GM23248 (cell line): ENCODE data around the gene LRRC2. TPM values are rescaled to one million over a fixed set of nuclear protein-coding genes. Genes with fewer than 3 reads are reported as not detected.

Experiments
- DNase-seq: peaks from one replicate; pipeline ENCODE4 v3.0.0-alpha.2; 2015
- H2AFZ ChIP-seq: fragments of 200-600 bp; sonication (generic); 2 replicates; pipeline ENCODE4 v1.6.1; 2016; ENCODE audit warnings: antibody characterized with exemption
- H3F3A ChIP-seq: fragments of 200-600 bp; sonication (generic); 2 replicates; pipeline ENCODE4 v1.6.1; 2016; ENCODE audit warnings: mild to moderate bottlenecking, antibody characterized with exemption, mixed run types; ENCODE audit not compliant: insufficient read depth
- H3K27ac ChIP-seq: fragments of 200-600 bp; sonication (generic); 2 replicates; pipeline ENCODE4 v1.5.1; 2016; ENCODE audit warnings: mild to moderate bottlenecking
- H3K27me3 ChIP-seq: fragments of 200-600 bp; sonication (generic); replicated peaks from 2 replicates; pipeline ENCODE4 v1.6.1; 2016; ENCODE audit warnings: mild to moderate bottlenecking; ENCODE audit not compliant: insufficient read depth
- H3K36me3 ChIP-seq: fragments of 200-600 bp; sonication (generic); 2 replicates; pipeline ENCODE4 v1.6.1; 2016; ENCODE audit warnings: low read depth, mild to moderate bottlenecking
- H3K4me1 ChIP-seq: fragments of 200-600 bp; sonication (generic); 2 replicates; pipeline ENCODE4 v1.6.1; 2016; ENCODE audit warnings: mild to moderate bottlenecking; ENCODE audit not compliant: insufficient read depth
- H3K4me2 ChIP-seq: fragments of 200-600 bp; sonication (generic); one replicate; pipeline ENCODE4 v1.6.1; 2016; ENCODE audit warnings: mild to moderate bottlenecking; ENCODE audit not compliant: unreplicated experiment
- H3K4me3 ChIP-seq: fragments of 200-600 bp; sonication (generic); 2 replicates; pipeline ENCODE4 v1.5.1; 2016; ENCODE audit warnings: mild to moderate bottlenecking
- H3K79me2 ChIP-seq: fragments of 200-600 bp; sonication (generic); 2 replicates; pipeline ENCODE4 v1.6.1; 2016; ENCODE audit warnings: mild to moderate bottlenecking; ENCODE audit not compliant: insufficient read depth
- H3K9ac ChIP-seq: fragments of 200-600 bp; sonication (generic); 2 replicates; pipeline ENCODE4 v1.6.1; 2016; ENCODE audit warnings: mild to moderate bottlenecking
- H3K9me2 ChIP-seq: fragments of 200-600 bp; sonication (generic); 2 replicates; pipeline ENCODE4 v1.6.1; 2016; ENCODE audit warnings: mixed run types, mild to moderate bottlenecking, moderate library complexity; ENCODE audit not compliant: insufficient read depth
- H3K9me3 ChIP-seq: fragments of 200-600 bp; sonication (generic); one replicate; pipeline ENCODE4 v1.6.1; 2017; ENCODE audit warnings: low read depth
- H4K20me1 ChIP-seq: fragments of 200-600 bp; sonication (generic); 2 replicates; pipeline ENCODE4 v1.6.0; 2016; ENCODE audit not compliant: insufficient read depth
- EZH2 ChIP-seq: fragments of 200-600 bp; sonication (generic); IDR thresholded peaks from 2 replicates; pipeline ENCODE4 v1.6.1; 2018; ENCODE audit warnings: antibody characterized with exemption, mild to moderate bottlenecking; ENCODE audit not compliant: insufficient read depth, poor library complexity, severe bottlenecking
- EZH2phosphoT487 ChIP-seq: fragments of 200-600 bp; sonication (generic); IDR thresholded peaks from 2 replicates; pipeline ENCODE4 v1.6.1; 2018; ENCODE audit warnings: antibody characterized with exemption, moderate library complexity, mild to moderate bottlenecking, low read depth; ENCODE audit not compliant: insufficient read depth
- WGBS, 2 experiments: methylation state at CpG; one replicate each; pipeline ENCODE4 v1.1.6; 2015 to 2017; ENCODE audit warnings: low lambda C conversion rate in 2 of 2, low coverage in 1 of 2; ENCODE audit errors: missing lambda C conversion rate in 2 of 2; 5-methylcytosine and 5-hydroxymethylcytosine counted together
- in situ Hi-C: fragments of 300-500 bp; cut with MboI; formaldehyde crosslinking; loops from 2 replicates; pipeline ENCODE4 v1.15.0; 2020
- polyA plus RNA-seq: library from polyadenylated mRNA; unstranded; fragments of >200 nt; fragmentation: Nextera tagmentation; extraction: Ambion mirVana; gene quantifications from 2 replicates; pipeline ENCODE4 v1.2.1, GENCODE V29; 2016
- total RNA-seq: library from RNA; depleted of rRNA; stranded (reverse); fragments of >200 nt; shearing (Covaris generic); gene quantifications from 2 replicates; pipeline ENCODE4 v1.2.3, GENCODE V29; 2014

The LRRC2 gene
- total and polyA plus RNA-seq, 2 experiments from 2014 or later: 10.8 to 16.7 TPM

DNA sequence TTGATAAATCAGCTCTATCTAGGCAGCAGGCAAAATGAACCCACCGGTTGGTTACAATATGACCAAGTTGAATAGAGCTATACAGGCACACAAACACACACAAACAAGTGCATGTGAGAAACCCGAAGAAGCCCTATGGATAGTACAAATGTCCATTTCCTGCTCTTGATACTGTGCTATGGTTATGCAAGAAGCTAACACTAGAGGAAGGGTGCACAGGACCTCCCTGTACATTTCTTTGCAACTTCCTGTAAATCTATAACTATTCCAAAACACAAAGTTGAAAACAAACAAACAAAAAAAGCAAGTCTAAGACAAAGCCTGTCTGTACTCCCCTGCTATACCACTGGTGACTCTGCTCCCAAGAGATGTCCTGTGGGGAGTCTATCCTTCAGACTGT is 38.0 kb upstream of the LRRC2 start:
- TF ChIP-seq EZH2 (no peak), EZH2phosphoT487 (no peak)
- Histone ChIP-seq H2AFZ (no peak overlapping the region), H3F3A (0 out of 2 replicates have a peak, but pooled peaks cover 4% of the 10 kb centered on the region), H3K79me2 (no peaks in the 10 kb centered on the region), H4K20me1 (no peaks in the 10 kb centered on the region), H3K4me3 (no peak overlapping the region), H3K9me2 (no peaks in the 10 kb centered on the region), H3K27ac (no peak overlapping the region), H3K9me3 (no peaks in the 10 kb centered on the region), H3K36me3 (no peaks in the 10 kb centered on the region), H3K9ac (no peak overlapping the region), H3K4me1 (peaks cover 13% of the 10 kb centered on the region), H3K27me3 (no peaks in the 10 kb centered on the region), H3K4me2 (no peak overlapping the region)
- in situ Hi-C loops: no loop called here
- 87 to 96% methylated on average over 2 of the region's 2 CpGs for WGBS, 2 experiments
- DNase-seq: no peak

DNA sequence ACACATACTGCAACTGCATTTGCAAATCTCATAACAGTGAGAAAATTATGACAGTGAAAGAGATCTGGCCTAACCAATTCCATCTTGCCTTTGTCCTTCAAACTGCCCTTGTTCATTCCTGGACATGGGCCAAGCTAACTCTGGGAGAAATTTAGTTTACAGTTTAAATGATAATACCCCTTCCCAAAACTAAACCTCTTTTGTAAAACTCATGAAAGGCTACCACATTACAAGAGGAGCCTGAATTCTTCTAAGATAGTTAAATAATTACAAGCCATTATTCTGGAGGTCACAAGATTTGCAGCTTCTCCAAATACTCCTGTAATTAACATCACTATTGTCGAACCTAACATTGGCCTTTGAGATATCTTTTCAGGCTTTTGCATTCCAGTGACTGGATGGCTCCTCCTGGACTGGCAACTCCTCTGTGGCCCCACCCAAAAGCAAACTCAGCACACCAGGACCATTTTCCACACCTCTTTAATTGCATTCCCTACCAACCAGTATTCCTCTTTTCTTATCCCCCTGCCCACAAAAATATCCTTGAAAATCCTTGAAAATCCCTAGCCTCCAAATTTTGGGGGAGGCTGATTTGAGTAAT is 37.4 kb upstream of the LRRC2 start:
- 11 to 17% methylated on average over 1 of the region's 1 CpG for WGBS, 2 experiments
- no peaks in the 10 kb centered on the region for H3K9me2 ChIP-seq
- H2AFZ ChIP-seq: no peak overlapping the region
- no peak overlapping the region for H3K4me2 ChIP-seq
- H3F3A ChIP-seq: 0 out of 2 replicates have a peak, but pooled peaks cover 4% of the 10 kb centered on the region
- no peak overlapping the region for H3K9ac ChIP-seq
- no peak overlapping the region for H3K27ac ChIP-seq
- no peaks in the 10 kb centered on the region; the same call in 1 of the 2 replicates for H3K27me3 ChIP-seq
- peaks cover 13% of the 10 kb centered on the region for H3K4me1 ChIP-seq
- H4K20me1 ChIP-seq: no peaks in the 10 kb centered on the region
- DNase-seq: no peak
- no peaks in the 10 kb centered on the region for H3K79me2 ChIP-seq
- no peak overlapping the region for H3K4me3 ChIP-seq
- in situ Hi-C loops: no loop called here
- no peaks in the 10 kb centered on the region for H3K36me3 ChIP-seq
- no peaks in the 10 kb centered on the region for H3K9me3 ChIP-seq
- TF ChIP-seq EZH2 (no peak), EZH2phosphoT487 (no peak)

DNA sequence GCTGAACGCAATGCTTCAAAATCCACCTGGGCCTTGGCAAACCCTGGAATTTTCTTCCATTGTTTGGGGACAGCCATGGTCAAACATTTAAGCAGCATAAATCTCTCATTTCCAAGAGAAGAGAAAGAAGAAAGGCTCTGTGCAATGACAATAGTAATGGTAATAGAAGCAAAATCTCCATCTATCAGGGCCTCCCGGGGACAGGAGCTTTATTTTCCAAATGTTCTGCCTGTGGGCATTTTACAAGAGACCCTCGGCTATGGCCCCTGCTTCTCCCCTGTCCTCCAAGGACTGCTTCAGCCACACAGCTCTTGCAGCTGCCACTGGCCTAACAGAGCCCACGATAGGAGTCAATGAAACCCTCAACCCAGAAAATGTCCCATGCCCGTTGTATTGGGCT is 33.5 kb upstream of the LRRC2 start:
- in situ Hi-C loops: no loop called here
- Histone ChIP-seq H3K9me3 (no peaks in the 10 kb centered on the region), H2AFZ (no peak overlapping the region), H4K20me1 (no peaks in the 10 kb centered on the region), H3K79me2 (no peaks in the 10 kb centered on the region), H3K9me2 (no peaks in the 10 kb centered on the region), H3K27me3 (no peaks in the 10 kb centered on the region; the same call in 1 of the 2 replicates), H3K4me2 (no peak overlapping the region), H3F3A (no peaks in the 10 kb centered on the region), H3K27ac (no peak overlapping the region), H3K4me1 (no peaks in the 10 kb centered on the region), H3K9ac (no peak overlapping the region), H3K4me3 (no peak overlapping the region), H3K36me3 (no peaks in the 10 kb centered on the region)
- DNase-seq: no peak
- WGBS, 2 experiments: 82% methylated on average over 5 of the region's 5 CpGs
- TF ChIP-seq EZH2 (no peak), EZH2phosphoT487 (no peak)

DNA sequence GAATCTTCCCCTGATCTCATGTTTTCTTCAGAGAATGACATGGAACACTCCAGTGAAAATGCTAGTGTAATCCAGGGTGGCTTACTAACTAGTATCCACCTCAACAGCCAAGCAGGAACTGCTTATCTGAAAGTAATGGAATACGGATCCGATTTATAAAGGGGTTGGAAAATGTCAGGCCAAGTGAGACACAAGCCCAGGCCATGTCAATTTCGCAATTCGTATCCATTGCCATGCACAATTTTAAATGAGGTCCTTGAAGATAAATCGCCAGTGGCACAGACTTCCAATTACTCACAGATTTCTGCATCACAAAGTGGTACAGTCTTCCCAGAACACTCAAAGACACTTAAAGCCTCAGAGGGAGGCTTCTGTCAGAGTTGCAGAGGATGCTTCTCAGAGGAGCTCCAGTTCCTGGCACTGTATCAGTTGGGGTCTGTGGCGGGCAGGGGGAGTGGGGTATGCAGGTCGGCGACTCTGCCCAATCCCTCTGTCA is 29.8 kb upstream of the LRRC2 start:
- H3K27ac ChIP-seq: no peak overlapping the region

More for the DNA sequence above, 29.8 kb upstream of the LRRC2 start:
- no peak overlapping the region for H2AFZ ChIP-seq
- no peak for DNase-seq
- no peak overlapping the region for H3K4me2 ChIP-seq
- WGBS, 2 experiments: 28 to 29% methylated on average over 5 to 8 of the region's 8 CpGs
- no peaks in the 10 kb centered on the region for H4K20me1 ChIP-seq
- no peaks in the 10 kb centered on the region for H3K4me1 ChIP-seq
- TF ChIP-seq EZH2 (no peak), EZH2phosphoT487 (no peak)
- H3K4me3 ChIP-seq: no peak overlapping the region
- H3K9ac ChIP-seq: no peak overlapping the region
- no peaks in the 10 kb centered on the region for H3K9me3 ChIP-seq
- in situ Hi-C loops: no loop called here
- no peaks in the 10 kb centered on the region for H3F3A ChIP-seq
- no peaks in the 10 kb centered on the region; the same call in 1 of the 2 replicates for H3K27me3 ChIP-seq
- H3K36me3 ChIP-seq: no peaks in the 10 kb centered on the region
- no peaks in the 10 kb centered on the region for H3K9me2 ChIP-seq
- H3K79me2 ChIP-seq: no peaks in the 10 kb centered on the region
